Measurements from ENCODE around the gene KCP. TPM values are rescaled to one million over a fixed set of nuclear protein-coding genes. Genes with fewer than 3 reads are reported as not detected.

The KCP gene
- total RNA-seq, result 3.8 and 3.9 TPM in 2 replicates
- 0.56 TPM for total RNA-seq (2013)
- 1.2 and 2.3 TPM in 2 replicates for polyA plus RNA-seq
- 0.94 and 2.3 TPM in 2 replicates for polyA minus RNA-seq

DNA sequence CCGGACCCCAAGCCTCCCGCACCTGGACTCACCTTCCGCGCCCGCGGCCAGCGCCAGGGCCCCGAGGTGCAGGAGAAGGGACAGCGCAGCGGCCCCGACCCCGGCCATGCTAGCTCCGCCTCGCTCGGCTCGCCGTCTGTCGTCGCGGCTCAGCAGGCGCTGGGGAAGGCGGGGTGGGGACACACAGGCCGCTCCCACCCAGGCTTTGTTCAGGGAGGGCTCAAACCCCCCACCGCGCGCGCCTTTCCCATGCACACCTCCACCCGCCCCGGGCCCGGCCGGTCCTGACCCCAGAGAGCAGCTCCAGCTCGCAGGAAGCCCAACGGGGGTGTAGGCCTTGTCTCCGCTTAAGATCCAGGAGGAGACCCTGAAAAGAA, at the start of gene KCP:
Gene KCP (minus strand): TSS at position 141 of the 377 bp plus-strand sequence. CDS start 33 bp downstream, at position 108.
- no peaks in the 10 kb centered on the region for H3K36me3 ChIP-seq (replicated peaks in 1 of 2; ENCODE audit: control extremely low read depth in 1 of 2, control insufficient read depth in 1 of 2, extremely low read depth in 1 of 2, insufficient read depth in 2 of 2, low read length in 1 of 2)
- no peak within 1 kb of the TSS for H3K27ac ChIP-seq (ENCODE audit: low read length in 2 of 2)
- CTCF ChIA-PET, result interaction anchor here (0.8 to 1.4 kb wide), 3 partner anchors 9 to 307 kb away, joined by 3 to 5 read pairs (median 3); no protein-coding TSS in a partner anchor
- intact Hi-C loops (cut with micrococcal nuclease), result no loop called here
- no peaks in the 10 kb centered on the region for H3K9me3 Mint-ChIP-seq (ENCODE audit: insufficient read depth)
- POLR2A ChIA-PET, result no interaction called here
- DNase-seq (peak; percentile 18), ATAC-seq (ENCODE audit: low read depth) (no peak)
- peak within 1 kb of the TSS; percentile 42 for H2AFZ ChIP-seq (ENCODE audit: insufficient read depth, low read depth, low read length, poor library complexity, severe bottlenecking)
- H3K4me1 Mint-ChIP-seq, result peaks cover 23% of the 10 kb centered on the region
- H3K4me1 ChIP-seq (ENCODE audit: control insufficient read depth in 2 of 2, insufficient read depth in 2 of 2, low read length in 2 of 2), result peaks cover 27 to 28% of the 10 kb centered on the region in 2 donors
- no peaks in the 10 kb centered on the region for H3K9me3 ChIP-seq (ENCODE audit: control extremely low read depth in 1 of 3, control insufficient read depth in 2 of 3, insufficient read depth in 1 of 3, low read length in 2 of 3)
- H3K4me3 Mint-ChIP-seq, result peak within 1 kb of the TSS; percentile 32
- peaks cover 38% of the 10 kb centered on the region for H3K27me3 Mint-ChIP-seq
- 53% methylated on average over 30 of the region's 34 CpGs for WGBS (ENCODE audit: insufficient coverage)
- H3K27me3 ChIP-seq (replicated peaks in 1 of 4; ENCODE audit: control extremely low read depth in 1 of 4, control insufficient read depth in 3 of 4, insufficient read depth in 4 of 4, low read length in 3 of 4), result peaks cover 0 to 40% (median 17%) of the 10 kb centered on the region in 4 experiments
- H4K20me1 ChIP-seq (ENCODE audit: control insufficient read depth, insufficient read depth, low read length, poor library complexity, severe bottlenecking), result no peaks in the 10 kb centered on the region
- H3K9ac ChIP-seq (ENCODE audit: low read length), result no peak within 1 kb of the TSS
- H3K79me2 ChIP-seq (ENCODE audit: control insufficient read depth, insufficient read depth, low read length), result no peaks in the 10 kb centered on the region
- peak within 1 kb of the TSS; percentile 54 for H3K4me2 ChIP-seq (replicated peaks; ENCODE audit: low read depth, low read length, poor library complexity, severe bottlenecking)
- no peak within 1 kb of the TSS for H3K27ac Mint-ChIP-seq
- no peak within 1 kb of the TSS for H3K4me3 ChIP-seq (ENCODE audit: control extremely low read depth in 1 of 5, extremely low read depth in 1 of 5, insufficient read depth in 1 of 5, low read depth in 2 of 5, low read length in 4 of 5)
- TF ChIP-seq, protein P1, sequence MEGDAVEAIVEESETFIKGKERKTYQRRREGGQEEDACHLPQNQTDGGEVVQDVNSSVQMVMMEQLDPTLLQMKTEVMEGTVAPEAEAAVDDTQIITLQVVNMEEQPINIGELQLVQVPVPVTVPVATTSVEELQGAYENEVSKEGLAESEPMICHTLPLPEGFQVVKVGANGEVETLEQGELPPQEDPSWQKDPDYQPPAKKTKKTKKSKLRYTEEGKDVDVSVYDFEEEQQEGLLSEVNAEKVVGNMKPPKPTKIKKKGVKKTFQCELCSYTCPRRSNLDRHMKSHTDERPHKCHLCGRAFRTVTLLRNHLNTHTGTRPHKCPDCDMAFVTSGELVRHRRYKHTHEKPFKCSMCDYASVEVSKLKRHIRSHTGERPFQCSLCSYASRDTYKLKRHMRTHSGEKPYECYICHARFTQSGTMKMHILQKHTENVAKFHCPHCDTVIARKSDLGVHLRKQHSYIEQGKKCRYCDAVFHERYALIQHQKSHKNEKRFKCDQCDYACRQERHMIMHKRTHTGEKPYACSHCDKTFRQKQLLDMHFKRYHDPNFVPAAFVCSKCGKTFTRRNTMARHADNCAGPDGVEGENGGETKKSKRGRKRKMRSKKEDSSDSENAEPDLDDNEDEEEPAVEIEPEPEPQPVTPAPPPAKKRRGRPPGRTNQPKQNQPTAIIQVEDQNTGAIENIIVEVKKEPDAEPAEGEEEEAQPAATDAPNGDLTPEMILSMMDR (IDR thresholded peaks at IDR 0.05), result no peak
- no peak for TF ChIP-seq EZH2 (IDR thresholded peaks at IDR 0.05; ENCODE audit: borderline replicate concordance, insufficient read depth, low read depth, low read length, poor library complexity, severe bottlenecking)

DNA sequence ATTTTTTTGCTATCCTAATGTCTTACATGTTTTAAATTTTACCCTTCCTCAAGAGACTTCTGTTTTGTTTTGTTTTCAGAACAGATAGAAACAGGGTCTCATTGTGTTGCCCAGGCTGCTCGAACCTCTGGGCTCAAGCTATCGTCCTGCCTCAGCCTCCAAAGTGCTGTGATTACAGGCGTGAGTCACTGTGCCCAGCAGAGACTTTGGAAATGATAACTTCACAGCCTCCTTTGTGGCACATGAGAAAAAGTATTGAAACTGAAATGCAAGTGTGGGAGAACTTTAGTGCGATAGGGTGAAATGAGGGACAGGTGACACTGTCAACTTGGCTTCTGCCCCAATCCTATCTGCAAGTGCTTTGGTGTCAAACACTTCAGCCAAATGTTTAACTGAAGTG, 48.8 kb upstream of the KCP start:
- WGBS (ENCODE audit: insufficient coverage), result 98% methylated on average over 4 of the region's 4 CpGs
- H3K36me3 ChIP-seq (replicated peaks in 1 of 2; ENCODE audit: control extremely low read depth in 1 of 2, control insufficient read depth in 1 of 2, extremely low read depth in 1 of 2, insufficient read depth in 2 of 2, low read length in 1 of 2), result peaks cover 18 to 43% of the 10 kb centered on the region in 2 experiments
- no peak overlapping the region for H3K4me3 Mint-ChIP-seq

More for the DNA sequence above, 48.8 kb upstream of the KCP start:
- Histone ChIP-seq H4K20me1 (ENCODE audit: control insufficient read depth, insufficient read depth, low read length, poor library complexity, severe bottlenecking) (no peaks in the 10 kb centered on the region), H2AFZ (ENCODE audit: insufficient read depth, low read depth, low read length, poor library complexity, severe bottlenecking) (no peak overlapping the region), H3K27me3 (replicated peaks in 1 of 4; ENCODE audit: control extremely low read depth in 1 of 4, control insufficient read depth in 3 of 4, insufficient read depth in 4 of 4, low read length in 3 of 4) (no peaks in the 10 kb centered on the region), H3K4me1 (ENCODE audit: control insufficient read depth in 2 of 2, insufficient read depth in 2 of 2, low read length in 2 of 2) (peaks cover 26 to 31% of the 10 kb centered on the region in 2 donors), H3K9me3 (ENCODE audit: control extremely low read depth in 1 of 3, control insufficient read depth in 2 of 3, insufficient read depth in 1 of 3, low read length in 2 of 3) (no peaks in the 10 kb centered on the region), H3K4me2 (replicated peaks; ENCODE audit: low read depth, low read length, poor library complexity, severe bottlenecking) (no peak overlapping the region), H3K27ac (ENCODE audit: low read length in 2 of 2) (no peak overlapping the region), H3K79me2 (ENCODE audit: control insufficient read depth, insufficient read depth, low read length) (peaks cover 13% of the 10 kb centered on the region), H3K4me3 (ENCODE audit: control extremely low read depth in 1 of 5, extremely low read depth in 1 of 5, insufficient read depth in 1 of 5, low read depth in 2 of 5, low read length in 4 of 5) (no peak overlapping the region), H3K9ac (ENCODE audit: low read length) (no peak overlapping the region)
- POLR2A ChIA-PET, result interaction anchor here (0.6 kb wide), 1 partner anchor 16 kb away, joined by 3 read pairs; no protein-coding TSS in a partner anchor
- no peak for DNase-seq
- ATAC-seq (ENCODE audit: low read depth), result no peak
- H3K4me1 Mint-ChIP-seq, result peaks cover 48% of the 10 kb centered on the region
- intact Hi-C loops (cut with micrococcal nuclease), result no loop called here
- TF ChIP-seq EZH2 (IDR thresholded peaks at IDR 0.05; ENCODE audit: borderline replicate concordance, insufficient read depth, low read depth, low read length, poor library complexity, severe bottlenecking), result no peak
- TF ChIP-seq, protein P1 (IDR thresholded peaks at IDR 0.05), result no peak
- no peaks in the 10 kb centered on the region for H3K9me3 Mint-ChIP-seq (ENCODE audit: insufficient read depth)
- no peaks in the 10 kb centered on the region for H3K27me3 Mint-ChIP-seq
- CTCF ChIA-PET, result interaction anchor here (1.1 to 1.4 kb wide), 2 partner anchors 19 to 132 kb away, joined by 3 to 6 read pairs; no protein-coding TSS in a partner anchor
- H3K27ac Mint-ChIP-seq, result peak overlapping the region; percentile 70
